AG09309 (cell line): ENCODE measurements around the gene SCAF8.

ENCODE experiments used
- DNase-seq: peaks from one replicate; pipeline ENCODE4 v3.0.0-alpha.2; 2010; ENCODE audit warnings: low read depth
- H3K4me3 ChIP-seq: 2 replicates; pipeline ENCODE4 v1.5.1; 2011; ENCODE audit warnings: mild to moderate bottlenecking, low read depth, low read length, moderate library complexity; ENCODE audit not compliant: control insufficient read depth
- TF ChIP-seq, protein P1 (sequence below): IDR thresholded peaks from 2 replicates; pipeline ENCODE4 v1.5.1; 2011; ENCODE audit warnings: mild to moderate bottlenecking, low read depth, low read length, inconsistent platforms; ENCODE audit not compliant: insufficient read depth, control insufficient read depth; ENCODE audit errors: missing control alignments

The SCAF8 gene

DNA sequence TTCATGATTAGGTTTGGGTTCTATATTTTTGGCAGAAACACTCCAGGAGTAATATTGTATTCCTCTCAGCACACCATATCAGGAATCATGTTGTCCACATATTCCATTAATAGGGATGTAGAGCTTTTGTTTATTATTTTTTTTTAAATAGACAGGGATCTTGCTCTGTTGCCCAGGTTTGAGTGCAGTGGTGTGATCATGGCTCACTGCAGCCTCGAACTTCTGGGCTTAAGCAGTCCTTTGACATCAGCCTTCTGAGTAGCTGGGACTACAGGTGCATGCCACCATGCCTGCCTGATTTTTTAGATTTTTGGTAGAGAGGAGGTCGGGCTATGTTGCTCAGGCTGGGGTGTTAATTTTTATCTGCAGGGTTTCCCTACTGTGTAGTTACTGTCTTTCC, 12.0 kb downstream of the SCAF8 start:
- DNase-seq: no peak
- TF ChIP-seq, protein P1, sequence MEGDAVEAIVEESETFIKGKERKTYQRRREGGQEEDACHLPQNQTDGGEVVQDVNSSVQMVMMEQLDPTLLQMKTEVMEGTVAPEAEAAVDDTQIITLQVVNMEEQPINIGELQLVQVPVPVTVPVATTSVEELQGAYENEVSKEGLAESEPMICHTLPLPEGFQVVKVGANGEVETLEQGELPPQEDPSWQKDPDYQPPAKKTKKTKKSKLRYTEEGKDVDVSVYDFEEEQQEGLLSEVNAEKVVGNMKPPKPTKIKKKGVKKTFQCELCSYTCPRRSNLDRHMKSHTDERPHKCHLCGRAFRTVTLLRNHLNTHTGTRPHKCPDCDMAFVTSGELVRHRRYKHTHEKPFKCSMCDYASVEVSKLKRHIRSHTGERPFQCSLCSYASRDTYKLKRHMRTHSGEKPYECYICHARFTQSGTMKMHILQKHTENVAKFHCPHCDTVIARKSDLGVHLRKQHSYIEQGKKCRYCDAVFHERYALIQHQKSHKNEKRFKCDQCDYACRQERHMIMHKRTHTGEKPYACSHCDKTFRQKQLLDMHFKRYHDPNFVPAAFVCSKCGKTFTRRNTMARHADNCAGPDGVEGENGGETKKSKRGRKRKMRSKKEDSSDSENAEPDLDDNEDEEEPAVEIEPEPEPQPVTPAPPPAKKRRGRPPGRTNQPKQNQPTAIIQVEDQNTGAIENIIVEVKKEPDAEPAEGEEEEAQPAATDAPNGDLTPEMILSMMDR: no peak
- H3K4me3 ChIP-seq: no peak overlapping the region

DNA sequence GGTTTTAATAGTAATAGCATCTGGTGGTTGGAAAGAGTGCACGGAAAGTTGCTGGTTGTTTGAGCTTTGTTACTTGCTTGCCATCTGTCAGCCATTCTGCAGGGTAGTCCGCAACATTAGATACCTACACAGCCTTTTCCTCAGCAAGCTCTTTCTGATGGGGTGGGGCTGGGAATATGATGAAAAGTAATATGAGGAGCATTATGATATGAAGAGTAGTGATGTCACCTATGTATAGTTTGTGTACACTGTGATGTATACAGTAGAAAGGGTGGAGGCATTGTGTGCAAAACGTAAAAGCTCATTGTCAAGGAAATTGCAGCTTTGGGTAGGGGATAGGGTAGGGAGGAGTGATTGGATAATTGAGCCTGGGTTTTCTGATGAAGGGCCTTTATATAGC, 16.1 kb downstream of the SCAF8 start:
- TF ChIP-seq, protein P1: no peak
- no peak for DNase-seq
- no peak overlapping the region for H3K4me3 ChIP-seq

DNA sequence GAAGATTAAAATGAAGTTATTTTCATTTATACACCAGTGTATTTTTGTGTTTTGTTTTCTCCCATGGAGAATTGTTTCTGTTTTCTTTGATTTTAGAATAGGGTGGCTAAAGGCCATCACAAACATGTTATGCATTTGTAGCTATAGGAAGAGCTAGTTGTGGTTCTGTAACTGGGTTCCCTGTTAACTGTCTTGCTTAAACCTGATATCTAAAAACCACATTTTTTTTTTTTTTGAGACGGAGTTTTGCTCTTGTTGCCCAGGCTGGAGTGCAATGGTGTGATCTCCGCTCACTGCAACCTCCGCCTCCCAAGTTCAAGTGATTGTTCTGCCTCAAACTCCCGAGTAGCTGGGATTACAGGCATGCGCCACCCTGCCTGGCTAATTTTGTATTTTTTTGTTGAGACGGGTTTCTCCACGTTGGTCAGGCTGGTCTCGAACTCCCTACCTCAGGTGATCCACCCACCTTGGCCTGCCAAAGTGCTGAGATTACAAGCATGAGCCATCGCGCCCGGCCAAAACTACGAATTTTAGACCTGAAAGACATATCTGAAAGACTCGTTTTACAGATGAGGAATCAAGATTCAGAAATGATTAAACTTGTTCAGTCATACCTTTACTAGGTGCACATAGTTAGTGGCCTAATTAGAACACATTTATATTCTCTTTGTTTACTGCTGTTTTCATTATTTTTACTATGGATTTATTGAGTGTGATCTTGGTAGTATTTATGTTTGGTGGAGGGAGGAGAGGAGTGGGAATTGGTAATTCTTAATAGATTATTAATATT, 18.0 kb downstream of the SCAF8 start:
- TF ChIP-seq, protein P1: no peak
- DNase-seq: no peak
- no peak overlapping the region for H3K4me3 ChIP-seq

DNA sequence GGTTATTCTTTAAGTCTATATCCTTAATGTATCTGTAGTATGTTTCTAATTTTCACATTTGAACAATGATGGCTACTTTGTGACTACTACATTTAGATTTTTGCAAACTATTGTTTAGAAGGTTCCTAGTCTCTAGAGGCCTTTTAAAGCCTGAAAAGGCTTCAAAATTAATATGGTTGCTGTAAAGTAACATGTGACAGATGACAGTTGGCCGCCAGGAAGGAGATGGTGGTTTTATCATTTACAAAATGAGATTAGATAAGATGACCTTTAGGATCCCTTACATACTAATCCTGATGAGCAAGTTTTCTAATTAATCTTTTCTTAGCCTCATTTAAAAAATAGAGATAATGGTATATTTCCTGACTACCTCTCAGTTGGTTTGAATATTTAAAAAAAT, 18.8 kb downstream of the SCAF8 start:
- no peak overlapping the region for H3K4me3 ChIP-seq
- TF ChIP-seq, protein P1: no peak
- no peak for DNase-seq

DNA sequence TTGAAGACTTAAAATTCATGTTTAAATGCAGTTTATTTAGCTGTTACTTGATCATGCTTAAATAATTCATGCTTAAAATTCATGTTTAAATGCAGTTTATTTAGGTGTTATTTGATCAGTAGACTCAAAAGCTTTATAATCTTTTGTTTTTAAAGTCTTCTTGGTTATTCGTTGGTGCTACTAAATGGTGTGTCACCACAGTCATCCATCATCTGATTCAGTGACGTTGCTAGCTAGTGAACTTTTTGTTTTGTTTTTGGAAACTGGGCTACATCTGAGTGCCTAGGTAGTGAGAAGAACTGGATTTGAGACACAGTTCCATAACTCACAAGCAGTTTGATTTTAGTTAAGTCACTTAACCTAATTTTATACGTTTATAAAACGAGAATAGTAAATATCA, 20.9 kb downstream of the SCAF8 start:
- no peak for DNase-seq
- H3K4me3 ChIP-seq: no peak overlapping the region
- TF ChIP-seq, protein P1: no peak

DNA sequence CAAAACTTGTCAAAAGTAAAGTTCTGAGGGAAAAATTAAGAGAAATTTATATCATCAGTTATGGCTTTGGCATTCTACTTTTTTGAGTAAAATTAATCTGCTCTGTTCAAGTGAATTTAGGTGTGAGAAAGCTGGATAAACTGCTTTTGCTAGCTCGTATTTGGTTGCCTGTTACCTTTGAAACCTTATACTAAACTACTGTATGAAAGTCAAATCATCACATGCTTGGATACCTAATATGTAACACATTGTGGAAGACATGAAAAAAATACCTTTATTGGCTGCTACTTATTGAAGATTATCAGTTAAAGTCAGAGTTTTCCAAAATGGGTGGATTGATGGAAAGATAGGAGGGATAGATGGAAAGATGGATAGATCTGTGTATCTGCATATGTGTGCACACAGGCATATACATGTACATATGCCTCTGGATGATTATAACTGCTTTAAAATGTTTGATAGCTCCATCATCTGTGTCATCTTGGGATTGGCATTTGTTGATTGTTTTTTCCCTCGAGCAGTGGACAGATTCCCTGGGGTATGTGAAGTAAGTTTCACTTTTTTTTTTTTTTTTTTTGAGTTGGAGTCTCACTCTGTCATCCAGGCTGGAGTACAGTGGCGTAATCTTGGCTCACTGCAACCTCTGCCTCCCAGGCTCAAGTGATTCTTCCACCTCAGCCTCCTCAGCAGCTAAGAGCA, 24.3 kb downstream of the SCAF8 start:
- TF ChIP-seq, protein P1: no peak
- no peak for DNase-seq
- no peak overlapping the region for H3K4me3 ChIP-seq
